ENCODE results near the gene FEZ2.
A peak's percentile ranks its signal among the peaks of the same experiment; 100 is the strongest.

DNA sequence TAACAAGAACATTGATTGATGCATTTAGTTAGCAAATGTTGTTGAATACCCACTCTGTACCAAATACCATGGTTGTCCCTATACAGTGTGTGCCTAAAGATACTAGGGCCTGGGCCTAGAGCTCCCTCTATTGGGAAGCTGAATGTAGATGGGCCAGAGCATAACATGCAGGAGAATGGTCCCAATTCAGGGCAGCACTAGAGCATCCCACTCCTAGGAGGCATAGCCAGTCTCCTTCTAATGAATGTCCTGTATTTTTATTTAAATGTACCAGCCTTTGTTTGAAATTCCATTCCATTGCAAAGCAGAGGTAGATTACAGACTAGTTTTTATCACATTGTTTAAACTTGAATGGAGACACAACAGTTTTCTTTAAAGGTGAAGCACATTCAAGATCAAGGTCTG, 90.6 kb downstream of the FEZ2 start:
- TF ChIP-seq, protein P1, sequence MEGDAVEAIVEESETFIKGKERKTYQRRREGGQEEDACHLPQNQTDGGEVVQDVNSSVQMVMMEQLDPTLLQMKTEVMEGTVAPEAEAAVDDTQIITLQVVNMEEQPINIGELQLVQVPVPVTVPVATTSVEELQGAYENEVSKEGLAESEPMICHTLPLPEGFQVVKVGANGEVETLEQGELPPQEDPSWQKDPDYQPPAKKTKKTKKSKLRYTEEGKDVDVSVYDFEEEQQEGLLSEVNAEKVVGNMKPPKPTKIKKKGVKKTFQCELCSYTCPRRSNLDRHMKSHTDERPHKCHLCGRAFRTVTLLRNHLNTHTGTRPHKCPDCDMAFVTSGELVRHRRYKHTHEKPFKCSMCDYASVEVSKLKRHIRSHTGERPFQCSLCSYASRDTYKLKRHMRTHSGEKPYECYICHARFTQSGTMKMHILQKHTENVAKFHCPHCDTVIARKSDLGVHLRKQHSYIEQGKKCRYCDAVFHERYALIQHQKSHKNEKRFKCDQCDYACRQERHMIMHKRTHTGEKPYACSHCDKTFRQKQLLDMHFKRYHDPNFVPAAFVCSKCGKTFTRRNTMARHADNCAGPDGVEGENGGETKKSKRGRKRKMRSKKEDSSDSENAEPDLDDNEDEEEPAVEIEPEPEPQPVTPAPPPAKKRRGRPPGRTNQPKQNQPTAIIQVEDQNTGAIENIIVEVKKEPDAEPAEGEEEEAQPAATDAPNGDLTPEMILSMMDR (IDR thresholded peaks at IDR 0.05) = peak; percentile 94
- no peak for TF ChIP-seq ZFX (IDR thresholded peaks at IDR 0.05; ENCODE audit: borderline replicate concordance)

Measured in 22Rv1 (cell line).